NK-92 treated with Interleukin-12 subunit alpha and Interleukin-12 subunit beta, amount 100 ng/mL, for 24 hours (cell line): ENCODE data around the gene KDM1A.

Experiments used
- DNase-seq: peaks from one replicate; lab custom pipeline; 2025; lab: John Stamatoyannopoulos, UW

Gene KDM1A

GRCh38 chr1:23069675-23070074 lies 50.4 kb downstream of the KDM1A start:
- DNase-seq = no peak

GRCh38 chr1:23074012-23074411 lies 54.7 kb downstream of the KDM1A start:
- DNase-seq = no peak

DNA sequence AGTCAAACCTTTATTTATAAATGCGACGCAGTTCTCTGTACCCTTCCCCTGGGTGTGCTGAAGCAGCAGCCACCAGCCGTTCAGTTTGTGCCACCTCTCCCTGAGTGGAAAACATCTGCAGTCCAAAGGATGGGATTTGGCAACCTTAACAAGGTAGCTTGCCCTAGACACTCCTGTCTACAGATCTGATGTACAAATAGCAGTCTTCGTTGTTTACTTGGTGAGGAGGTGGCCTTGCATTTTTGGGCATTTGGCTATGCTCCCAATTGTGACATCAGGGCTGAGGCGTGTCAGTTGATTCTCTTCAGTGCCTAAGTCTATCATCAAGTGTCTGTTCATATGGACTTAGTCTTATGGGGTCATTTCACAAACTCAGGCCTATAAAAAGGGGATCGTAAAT lies 59.8 kb downstream of the KDM1A start:
- no peak for DNase-seq

DNA sequence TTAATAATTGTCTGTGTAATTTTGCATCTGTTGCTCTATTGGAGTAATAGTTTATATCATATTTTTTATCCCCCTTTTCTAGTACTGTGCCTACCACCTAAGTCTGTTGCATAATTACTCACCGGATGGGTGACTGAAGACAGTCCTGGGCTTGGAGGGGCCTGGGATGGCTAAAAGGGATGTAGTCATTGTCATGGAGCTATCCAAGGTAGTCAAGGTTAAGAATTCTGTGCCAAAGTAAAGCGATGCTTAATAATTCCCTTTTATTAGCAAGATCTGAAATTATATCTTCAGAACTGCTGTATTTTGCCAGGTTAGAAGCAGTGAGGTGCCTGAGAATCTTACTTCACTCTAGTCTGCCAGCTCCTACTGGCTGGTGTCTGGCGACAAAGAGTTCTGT lies 61.6 kb downstream of the KDM1A start:
- no peak for DNase-seq

- no peak for DNase-seq
Measured at GRCh38 chr1:23081376-23081775, 62.1 kb downstream of the KDM1A start.

- no peak for DNase-seq
Measured at GRCh38 chr1:23083714-23084480, 64.6 kb downstream of the KDM1A start.

DNA sequence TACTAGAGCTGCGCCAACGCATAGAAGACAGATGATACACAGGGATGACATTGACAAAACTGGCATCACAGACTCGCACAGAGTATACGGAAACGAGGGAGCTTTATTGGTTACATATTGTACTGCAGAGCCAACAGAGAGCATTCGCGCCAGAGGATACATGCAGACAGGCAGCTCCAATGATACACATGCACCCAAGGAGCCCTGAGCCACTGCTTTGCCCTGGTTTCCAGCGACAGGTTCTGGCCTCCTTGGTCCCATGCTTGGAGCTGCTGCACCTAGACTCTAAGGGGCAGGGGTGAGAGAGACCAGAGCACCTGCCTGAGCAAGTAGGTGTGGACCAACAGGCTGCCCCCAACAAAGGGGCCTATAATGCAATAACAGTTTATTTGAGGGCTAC lies 65.6 kb downstream of the KDM1A start:
- no peak for DNase-seq

DNA sequence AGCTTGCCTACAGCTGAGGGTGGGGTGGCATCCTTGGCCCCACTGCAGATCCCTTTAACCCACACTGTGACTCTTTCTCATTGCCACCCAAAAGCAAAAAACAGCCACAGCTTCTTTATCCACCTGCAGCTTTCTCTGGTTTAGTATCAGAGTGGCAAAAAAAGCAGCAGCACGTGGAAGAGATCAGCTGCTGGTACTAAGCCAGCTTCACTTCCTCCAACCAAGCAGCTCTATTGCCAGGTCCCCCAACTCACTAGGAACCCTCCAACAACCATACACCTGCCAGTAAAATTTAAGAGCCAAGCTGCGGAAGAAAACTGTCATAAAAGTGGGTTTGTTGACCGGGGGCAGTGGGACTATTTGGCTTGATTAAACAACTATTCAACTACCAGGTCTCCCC lies 66.4 kb downstream of the KDM1A start:
- DNase-seq = no peak

GRCh38 chr1:23088027-23088426 lies 68.8 kb downstream of the KDM1A start:
- no peak for DNase-seq

DNA sequence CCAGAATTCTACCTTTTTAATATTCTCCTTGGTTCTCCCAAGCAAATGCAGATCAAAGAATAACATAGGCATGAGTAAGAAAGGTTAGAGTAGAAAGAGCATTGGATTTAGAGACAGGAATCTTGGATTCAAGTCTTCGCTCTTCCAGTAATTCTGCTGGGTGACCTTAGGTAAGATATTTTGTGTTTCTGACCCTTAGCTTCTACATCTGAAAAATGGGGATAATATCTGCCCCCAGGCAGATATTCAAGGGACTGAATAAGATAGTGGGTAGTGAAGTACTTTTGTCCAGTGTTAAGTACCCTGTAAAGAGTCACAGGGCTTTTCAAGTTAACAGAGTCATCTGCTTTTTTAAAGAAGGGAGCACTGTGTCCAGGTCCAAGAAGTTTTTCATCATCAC lies 70.8 kb downstream of the KDM1A start:
- DNase-seq = no peak

DNA sequence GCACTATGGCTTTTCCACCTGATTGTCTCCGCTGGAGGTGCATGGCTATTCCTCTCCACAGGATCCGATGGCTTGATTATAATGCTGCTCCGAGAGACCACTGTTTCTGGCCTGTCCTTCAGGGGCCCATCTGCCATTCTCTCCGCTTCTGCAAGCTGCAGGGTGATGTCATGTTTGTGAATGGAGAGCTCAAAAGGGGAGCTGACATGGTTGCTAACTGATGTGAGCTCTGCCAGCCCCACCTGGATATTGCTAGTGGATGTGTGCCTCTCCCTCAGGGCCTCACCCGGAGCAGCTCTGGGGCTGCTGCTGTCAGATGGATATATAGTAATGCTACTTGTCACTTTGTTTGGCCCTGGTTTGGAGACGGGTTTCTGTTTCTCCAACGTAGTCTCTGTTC lies 72.3 kb downstream of the KDM1A start:
- DNase-seq = no peak

DNA sequence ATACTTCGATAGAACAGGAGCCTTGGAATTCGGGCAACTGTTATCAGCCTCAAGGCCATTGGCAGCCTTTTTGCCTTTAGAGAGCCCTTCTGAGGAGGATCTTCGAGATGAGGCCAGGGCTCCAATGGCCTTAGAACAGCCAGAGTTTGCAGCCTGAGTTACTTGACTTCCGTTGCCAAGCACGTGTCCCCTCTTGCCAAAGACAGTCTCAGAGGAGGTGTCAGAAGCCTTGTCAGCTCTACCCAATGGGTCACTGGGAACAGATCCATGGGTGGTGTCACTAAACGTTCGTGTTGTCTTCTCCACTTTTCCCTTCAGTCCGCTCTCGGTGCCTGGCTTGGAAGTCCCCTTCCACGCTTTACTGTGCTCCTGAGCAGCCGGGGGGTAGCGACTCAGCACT lies 73.2 kb downstream of the KDM1A start:
- no peak for DNase-seq

DNA sequence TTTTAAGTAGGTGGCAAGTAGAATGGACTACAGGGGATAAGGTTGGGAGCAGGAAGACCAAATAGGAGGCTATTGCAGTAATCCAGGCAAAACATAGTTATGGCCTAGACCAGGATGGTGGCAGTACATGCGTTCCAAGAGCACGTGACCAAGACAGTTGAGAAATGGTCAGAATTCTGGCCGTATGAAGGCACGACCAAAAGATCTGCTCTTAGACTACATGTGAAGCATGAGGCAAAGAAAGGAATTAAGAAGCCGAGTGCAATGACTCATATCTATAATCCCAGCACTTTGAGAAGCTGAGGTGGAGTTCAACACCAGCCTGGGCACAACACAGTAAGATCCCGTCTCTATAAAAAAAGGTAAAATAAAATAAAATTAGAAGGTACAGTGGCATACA lies 78.0 kb downstream of the KDM1A start:
- DNase-seq = no peak

DNA sequence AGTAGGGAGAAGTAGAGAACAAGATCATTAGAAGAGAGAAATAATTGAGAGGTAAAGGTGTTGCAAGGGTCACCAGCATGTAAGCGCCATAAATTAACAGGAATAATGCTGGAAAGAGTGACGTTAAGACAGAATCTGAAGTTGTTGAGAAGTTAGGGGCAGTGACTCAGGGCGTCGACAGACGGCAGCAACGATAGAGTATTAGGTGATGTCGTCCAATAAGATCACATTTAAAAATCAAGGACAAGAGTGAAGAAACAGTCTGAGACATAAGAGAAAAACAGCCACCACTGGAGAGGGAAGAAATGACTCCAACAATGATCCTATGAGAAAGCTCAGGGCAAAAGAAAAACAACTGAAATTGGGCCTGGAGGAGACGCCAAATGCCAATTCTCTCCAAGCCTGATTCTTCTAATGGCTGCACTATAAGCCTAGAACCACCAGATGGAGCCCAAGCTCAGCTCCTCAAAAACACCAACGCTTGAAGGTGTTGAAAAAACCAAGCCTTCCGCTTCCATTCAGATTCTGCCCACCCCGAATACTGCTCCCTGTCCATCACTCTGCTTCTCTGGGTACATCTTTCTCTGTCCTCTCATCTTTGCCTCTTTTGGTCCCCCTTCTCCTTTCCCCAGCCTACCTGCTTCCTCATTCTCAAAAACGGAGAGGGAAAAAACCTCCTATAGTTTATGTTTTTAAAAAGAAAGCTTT lies 79.3 kb downstream of the KDM1A start:
- peak; percentile 59 for DNase-seq

DNA sequence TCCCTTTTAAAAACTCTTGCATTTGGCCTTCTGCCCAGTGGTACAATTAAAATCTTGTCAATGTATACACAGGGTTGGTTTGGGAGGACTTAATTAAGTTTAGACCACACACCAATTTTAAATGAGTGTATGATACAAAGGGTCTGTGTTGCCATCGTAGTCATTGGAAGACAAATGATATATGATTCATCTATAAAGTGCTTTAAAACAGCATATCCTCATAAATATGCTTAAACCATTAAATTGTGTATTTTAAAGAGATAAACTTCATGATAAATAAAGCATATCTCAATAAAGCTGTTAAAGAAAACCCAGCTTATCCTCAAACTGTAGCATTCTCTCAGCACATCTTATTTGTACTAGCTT lies 79.9 kb downstream of the KDM1A start:
- DNase-seq = no peak

- DNase-seq = peak; percentile 69
Measured at GRCh38 chr1:23100074-23100748, 80.9 kb downstream of the KDM1A start.

- DNase-seq = no peak
Measured at GRCh38 chr1:23101101-23101827, 82.0 kb downstream of the KDM1A start.

DNA sequence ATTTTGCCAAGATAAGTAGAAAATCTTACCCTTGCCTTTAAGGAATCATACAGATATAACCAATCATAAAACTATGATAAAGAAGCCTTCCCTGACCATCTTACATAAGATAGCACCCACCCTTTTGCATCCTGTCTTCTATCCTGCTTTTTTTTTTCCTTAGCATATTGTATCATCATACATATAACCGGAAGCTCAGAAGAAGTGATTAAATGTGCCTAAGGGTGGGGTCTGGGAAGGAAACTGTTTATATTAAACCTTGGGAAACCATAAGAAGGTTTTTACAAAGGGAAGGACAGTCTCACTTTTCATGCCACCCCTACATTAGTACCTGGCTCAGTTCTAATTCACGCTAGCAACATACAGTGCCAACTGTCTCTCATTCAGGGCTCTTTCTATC lies 82.6 kb downstream of the KDM1A start:
- DNase-seq = no peak

GRCh38 chr1:23102289-23102688 lies 83.0 kb downstream of the KDM1A start:
- DNase-seq = no peak

GRCh38 chr1:23103001-23103889 lies 84.0 kb downstream of the KDM1A start:
- DNase-seq = no peak

GRCh38 chr1:23108918-23109533 lies 89.8 kb downstream of the KDM1A start:
- no peak for DNase-seq
